HG03469 (cell line): Measurements from ENCODE around the gene ADAM17.
A peak's percentile ranks its signal among the peaks of the same experiment; 100 is the strongest.
"Not testable (repeated sequence)": the region's sequence is repeated elsewhere in the genome, so short reads cannot be mapped to it uniquely, and the experiment has no call there.

Source experiments
- ATAC-seq: cut with Tn5 transposase; IDR thresholded peaks from one replicate; pipeline ENCODE4 v1.9.1; 2021; ENCODE audit warnings: mild to moderate bottlenecking, moderate library complexity, moderate number of reproducible peaks; ENCODE audit not compliant: unreplicated experiment

ADAM17 gene

DNA sequence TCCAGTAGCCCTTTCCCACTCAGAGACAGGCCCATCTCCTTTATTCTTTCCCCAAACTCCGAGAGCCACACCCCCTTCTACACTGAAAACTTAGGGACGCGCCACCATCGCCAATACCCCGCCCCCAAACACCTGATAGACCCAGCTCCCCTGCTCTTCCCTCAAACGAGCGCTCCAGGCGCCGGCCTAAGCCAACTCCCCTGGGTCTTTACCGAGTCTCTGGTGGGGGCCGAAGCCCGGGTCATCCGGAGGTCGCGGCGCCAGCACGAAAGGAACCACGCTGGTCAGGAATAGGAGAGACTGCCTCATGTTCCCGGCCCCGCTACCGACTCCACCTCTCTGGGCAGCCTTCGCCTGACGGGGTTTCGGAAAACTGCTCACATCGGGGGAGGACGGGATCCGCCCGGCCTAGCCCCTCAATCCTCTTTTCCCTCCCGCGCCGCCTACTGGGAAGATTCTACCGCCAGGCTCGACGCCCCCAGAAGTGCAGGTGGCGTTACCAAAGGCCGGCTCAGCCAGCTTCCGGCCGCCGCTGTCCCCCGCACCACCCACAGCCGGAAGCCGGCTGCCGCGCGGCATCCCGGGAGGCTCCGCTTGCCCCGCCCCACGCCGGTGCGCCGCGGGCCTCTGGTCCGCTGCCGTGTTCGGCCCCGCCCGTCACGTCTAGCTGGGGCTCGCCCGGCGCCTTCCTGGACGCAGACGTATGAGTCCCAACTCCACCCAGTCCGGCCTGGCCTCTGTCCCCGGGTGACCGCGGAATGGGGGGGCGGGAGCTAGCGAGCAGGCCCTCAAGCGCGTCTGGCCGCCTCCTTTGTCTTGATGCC, at the start of gene ADAM17:
TSS of gene ADAM17 (minus strand) at position 534 of the 824 bp plus-strand sequence. CDS start at position 309, 225 bp downstream.
- peak; percentile 78 for ATAC-seq

DNA sequence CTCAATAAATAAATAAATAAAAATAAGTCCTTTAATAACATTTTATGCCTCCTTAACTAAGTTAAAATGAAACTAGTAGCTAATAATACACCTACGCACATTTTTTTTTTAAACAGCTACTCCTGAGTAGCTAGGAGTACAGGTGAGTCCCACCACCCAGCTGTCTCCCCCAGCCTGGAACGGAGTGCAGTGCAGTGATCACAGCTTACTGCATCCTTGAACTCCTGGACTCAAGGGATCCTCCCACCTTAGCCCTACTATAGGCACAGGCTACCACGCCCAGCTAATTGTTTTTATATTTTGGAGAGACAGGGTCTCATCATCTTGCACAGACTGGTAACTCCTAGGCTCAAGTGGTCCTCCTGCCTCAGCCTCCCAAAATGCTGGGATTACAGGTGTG, 46.8 kb upstream of the ADAM17 start:
- ATAC-seq = no peak

DNA sequence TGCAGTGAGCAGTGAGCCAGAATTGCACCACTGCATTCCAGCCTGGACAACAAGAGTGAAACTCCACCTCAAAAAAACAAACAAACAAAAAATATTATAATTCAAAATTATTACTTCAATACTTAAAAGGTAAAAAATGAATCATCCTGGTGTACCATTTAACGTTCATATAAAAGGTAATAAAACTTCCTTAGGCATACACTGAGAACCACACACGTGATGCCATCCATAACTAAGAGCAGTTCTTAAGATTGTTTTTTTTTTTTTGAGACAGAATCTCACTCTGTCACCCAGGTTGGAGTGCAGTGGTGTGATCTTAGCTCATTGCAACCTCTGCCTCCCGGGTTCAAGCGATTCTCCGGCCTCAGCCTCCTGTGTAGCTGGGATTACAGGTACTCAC, 45.8 kb upstream of the ADAM17 start:
- no peak for ATAC-seq

DNA sequence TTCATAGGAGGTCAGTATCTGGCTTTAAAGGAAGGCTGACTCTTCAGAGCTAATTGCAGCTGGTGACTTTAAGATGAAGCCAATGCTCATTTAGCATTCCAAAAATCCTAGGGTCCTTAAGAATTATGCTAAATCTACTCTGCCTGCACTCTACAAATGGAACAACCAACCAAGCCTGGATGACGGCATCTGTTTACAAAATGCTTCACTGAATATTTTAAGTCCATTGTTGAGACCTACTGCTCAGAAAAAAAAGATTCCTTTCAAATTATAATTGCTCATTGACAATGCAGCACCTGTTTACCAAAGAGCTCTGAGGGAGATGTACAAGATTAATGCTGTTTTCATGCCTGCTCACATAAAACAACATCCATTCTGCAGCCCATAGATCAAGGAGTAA, 43.8 kb upstream of the ADAM17 start:
- no peak for ATAC-seq

DNA sequence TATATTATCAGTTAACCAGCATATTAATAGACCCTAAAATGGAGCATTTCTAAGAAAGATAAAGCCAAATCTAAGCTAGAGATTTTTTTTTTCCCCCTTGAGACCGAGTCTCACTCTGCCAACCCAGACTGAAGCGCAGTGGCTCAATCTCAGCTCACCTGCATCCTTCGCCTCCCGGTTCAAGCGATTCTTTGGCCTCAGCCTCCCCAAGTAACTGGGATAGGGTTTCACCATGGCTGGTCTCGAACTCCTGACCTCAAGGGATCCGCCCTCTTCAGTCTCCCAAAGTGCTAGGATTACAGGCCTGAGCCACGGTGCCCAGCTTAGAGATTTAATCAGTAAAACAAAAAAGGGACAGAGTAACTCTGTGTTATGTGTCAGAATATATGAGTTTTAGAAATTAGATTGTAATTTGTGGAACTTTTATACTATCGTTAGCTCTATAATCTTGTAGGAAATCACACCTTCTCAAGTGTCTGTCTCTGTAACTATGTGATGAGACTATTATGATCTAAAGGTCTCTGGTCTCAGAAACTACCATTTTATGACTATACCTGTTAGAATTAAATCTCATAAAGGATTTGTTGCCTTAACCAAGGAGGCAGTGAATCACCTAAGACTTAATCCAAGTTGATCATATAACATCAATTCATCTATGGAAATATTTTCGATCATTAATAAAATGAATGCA, 41.1 kb upstream of the ADAM17 start:
- ATAC-seq = no peak

DNA sequence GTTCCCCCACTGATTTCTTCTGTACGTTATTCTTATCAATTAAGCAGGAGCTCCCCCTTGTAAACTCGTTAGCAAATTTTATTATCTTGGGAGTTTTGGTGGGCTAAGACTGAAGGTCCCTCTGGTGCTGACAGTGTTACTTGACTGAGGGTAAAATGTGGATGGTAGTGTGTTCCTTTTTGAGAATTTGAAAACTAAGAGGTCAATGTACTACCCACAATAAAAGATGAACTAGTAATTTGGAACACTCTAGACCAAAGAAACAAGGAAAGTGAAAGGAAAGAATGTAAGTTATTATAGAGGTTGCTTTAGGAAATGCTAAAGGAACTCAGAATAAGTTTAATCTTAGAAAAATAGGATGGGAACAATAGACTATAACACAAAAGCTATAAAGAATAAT, 40.1 kb upstream of the ADAM17 start:
- no peak for ATAC-seq

DNA sequence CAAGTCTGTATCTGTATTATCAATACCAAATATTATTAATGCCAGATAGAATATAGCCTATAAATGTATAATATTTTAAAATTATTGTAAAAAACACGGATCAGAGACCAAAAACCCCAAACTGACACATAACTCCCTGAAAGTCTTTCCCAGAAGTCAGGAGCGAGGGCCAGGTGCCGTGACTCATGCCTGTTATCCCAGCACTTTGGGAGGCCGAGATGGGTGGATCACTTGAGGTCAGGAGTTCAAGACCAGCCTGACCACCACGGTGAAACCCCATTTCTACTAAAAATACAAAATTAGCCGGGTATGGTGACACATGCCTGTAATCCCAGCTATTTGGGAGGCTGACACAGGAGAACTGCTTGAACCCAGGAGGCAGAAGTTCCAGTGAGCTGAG, 39.6 kb upstream of the ADAM17 start:
- not testable (repeated sequence) for ATAC-seq

DNA sequence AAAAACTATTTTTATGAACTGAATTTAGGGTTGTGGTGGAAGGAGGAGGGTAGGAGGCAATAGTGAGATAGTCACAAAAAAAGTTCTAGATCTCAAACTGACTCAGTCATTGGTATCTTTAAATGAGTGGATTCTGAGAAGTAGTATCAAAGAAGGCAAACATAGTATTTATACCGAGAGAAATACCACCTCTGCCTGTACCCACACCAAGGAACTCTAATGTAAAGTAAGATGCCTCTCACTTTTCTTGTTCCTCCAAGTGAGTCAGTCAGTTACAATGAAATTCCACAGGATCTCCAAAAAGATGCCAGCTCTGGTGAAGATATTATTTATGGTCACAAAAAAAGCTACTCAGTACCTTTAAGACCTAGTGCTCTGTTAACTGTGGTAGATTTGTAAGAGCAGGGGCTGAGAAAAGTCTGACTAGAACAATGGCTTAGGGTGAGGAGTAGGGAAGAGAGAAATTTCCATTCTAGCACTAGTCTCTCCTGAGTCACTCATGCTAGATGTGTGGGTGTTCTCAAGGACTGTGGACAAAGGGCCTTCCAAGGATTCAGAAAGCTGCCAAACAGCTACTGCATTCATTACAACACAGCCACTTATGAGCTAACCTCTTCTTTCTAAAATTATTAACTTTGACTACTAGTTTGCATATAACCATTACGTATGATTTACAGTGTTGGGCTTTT, 38.9 kb upstream of the ADAM17 start:
- no peak for ATAC-seq

DNA sequence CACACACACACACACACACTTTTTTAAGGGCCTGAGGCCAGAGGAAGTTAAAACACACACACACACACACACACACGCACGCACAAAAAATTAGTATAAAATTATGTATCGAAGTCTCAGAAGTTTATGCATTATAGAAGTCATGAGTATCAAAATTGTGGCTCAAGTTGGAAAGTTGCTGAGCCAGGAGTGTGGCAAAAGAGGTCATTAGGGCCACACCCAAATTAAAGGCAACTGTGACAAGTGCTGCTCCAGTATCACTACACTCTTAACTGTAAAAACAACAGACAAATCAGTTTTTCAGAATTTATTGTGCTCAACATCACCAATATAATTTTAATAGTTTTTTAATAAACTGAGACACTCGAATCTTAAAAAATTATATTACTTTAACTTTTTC, 38.3 kb upstream of the ADAM17 start:
- ATAC-seq = no peak

DNA sequence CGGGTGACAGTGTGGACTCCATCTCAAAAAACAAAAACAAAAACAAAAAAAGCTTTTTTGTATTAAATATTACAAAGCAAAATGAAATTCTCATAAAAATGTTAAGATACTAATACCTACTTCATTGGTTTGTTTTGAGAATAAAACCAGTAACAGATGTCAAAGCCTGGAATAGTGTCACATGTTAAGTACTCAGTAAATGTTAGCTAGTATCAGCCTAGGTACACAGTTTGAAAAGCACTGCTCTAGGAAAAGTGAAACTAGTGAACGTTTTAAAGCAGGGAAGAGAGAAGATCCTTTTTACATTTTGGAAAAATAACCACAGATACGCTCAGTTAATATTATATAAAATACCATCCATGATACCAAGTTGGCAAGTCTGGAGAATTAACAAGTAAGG, 37.1 kb upstream of the ADAM17 start:
- ATAC-seq = no peak

DNA sequence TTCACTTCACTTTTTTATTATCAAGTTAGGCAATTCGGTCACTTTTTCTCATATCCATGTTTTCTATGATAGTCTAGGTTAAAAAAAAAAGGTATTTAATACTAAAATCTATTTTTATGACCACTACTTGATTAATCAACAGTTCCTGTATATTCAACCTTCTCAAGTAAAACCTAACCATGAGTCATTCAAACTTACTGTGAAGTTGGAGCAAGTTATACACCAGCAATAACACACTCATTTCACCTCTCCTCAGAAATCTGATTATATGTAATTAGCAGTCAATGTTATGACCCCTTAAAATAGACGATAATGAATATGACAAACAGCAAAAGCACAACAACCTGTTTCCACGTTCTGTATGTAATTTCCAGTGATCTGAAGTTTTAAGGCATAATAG, 35.0 kb upstream of the ADAM17 start:
- no peak for ATAC-seq

DNA sequence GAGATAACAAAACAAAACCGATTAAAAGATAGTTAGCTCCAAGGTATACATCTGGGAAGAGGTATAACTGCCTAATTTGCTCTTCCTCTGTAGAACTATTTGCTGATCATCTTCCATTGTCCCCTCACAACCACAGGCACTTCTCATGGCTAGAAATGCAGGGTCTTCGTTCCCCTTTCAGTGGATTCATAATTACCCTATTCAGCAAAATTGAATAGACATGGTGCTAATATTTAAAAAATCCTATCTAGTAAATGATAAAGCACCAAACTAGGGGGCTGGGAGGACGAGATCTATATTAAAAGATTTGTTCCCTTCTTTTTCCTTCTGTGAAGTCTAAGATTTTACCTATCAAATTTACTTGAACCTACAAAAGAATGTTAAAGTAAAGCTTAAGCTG, 30.8 kb upstream of the ADAM17 start:
- ATAC-seq = no peak

DNA sequence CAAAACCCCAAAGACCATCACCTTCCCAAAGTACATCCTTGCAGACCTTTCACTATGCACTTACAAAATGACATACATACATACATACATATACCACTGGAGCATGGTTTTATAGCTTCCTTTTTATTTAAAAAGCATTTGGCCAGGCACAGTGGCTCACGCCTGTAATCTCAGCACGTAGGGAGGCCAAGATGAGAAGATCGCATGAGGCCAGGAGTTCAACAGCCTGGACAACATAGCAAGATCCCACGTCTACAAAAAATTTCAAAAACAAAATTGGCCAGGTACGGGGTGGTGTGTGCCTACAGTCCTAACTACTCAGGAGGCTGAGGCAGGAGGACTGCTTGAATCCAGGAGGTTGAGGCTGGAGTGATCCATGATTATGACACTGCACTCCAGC, 29.9 kb upstream of the ADAM17 start:
- no peak for ATAC-seq

DNA sequence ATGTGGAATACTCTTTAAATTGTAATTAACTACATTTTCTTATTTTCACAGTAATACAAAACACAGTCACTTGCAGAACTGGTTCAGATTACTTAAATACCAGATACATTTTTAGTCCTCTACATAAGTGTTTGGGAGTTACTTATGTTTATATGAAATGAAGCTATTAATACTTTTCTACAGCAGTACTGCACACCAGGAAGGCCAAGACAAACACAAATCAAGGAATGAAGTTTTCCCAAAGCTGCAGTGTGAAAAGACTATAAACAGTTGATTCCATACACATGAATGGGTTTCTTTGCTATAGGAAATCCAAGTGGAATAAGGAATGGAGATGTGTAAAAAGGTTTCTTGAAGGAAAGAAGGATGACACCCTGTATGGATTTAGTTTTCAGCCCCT, 29.3 kb upstream of the ADAM17 start:
- not testable (repeated sequence) for ATAC-seq

DNA sequence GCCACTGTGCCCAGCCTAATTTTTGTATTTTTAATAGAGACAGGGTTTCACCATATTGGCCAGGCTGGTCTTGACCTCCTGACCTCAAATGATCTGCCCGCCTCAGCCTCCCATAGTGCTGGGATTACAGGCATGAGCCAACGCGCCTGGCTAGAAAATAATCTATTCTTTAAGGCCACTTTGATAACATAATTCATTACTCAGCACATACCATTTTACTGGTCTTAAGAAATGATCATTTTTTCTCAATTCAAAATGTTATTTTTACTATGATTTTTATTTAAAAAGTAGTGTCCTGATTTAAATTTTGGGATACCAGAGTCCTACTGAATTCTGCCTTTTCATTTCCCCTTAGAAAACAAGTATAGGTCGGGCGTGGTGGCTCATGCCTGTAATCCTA, 27.0 kb upstream of the ADAM17 start:
- ATAC-seq = no peak

DNA sequence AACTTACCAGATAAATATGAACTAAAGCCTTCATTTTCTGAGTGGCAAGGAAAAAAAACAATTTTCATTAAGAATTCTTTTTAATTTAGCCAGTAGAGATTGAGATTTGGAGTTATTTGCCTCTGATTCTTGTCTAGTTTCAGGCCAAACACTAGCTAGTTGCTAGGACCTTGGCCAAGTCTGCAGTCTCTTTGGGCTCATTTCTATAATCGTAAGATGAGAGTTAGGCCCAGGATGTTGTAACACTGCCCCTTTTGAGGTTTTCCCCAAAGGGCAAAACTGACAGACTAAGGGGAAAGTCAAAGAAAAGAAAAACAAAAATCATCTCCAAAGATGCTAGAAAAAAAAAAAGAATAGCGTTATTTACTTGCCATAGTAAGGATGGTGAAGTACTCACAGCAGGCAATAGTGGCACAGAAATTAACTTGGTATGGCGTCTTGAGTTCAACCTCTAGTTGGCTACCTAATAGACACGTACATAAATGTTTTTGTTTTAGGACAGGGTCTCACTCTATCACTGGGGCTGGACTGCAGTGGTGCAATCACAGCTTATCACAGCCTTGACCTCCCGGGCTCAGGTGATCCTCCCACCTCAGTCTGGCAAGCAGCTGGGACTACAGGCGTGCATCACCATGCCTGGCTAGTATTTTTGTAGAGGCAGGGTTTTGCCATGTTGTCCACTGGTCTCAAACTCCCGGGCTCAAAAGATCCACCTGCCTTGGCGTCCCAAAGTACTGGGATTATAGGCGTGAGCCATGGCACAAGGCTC, 23.0 kb upstream of the ADAM17 start:
- no peak for ATAC-seq

DNA sequence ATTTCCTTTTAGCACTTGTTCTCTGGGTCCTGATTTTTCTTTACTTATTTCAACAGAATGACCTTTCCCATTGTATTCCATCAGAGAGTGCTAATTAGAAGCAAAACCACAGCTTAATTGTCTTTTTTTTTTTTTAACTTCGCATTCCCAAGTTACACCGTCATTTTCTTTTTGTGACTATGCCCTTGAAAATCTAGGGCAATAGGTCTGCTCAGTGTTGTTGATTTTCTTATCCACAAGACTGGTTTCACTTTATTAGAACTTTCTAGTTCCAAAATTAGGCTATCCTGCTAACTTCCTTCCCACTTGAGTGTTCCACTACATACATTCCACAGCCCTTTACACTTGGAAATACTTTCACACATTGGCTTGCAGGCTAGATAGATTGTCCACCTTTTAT, 18.7 kb upstream of the ADAM17 start:
- ATAC-seq = no peak

DNA sequence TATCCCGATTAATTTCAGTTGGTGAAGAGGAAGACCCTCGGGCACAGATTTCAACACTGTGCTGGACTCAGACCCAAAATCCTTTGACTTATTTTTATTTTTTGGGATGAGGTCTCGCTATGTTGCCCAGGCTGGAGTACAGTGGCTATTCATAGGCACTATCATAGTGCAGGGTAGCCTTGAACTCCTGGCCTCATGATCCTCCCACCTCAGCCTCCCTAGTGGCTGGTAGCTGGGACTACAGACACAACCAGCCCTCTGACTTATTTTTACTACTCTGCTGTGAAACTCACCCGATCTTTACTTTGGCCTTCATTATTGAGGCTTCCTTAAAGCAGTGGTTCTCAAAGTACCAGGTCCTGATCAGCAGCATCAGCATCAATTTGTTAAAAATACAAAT, 18.2 kb upstream of the ADAM17 start:
- no peak for ATAC-seq

DNA sequence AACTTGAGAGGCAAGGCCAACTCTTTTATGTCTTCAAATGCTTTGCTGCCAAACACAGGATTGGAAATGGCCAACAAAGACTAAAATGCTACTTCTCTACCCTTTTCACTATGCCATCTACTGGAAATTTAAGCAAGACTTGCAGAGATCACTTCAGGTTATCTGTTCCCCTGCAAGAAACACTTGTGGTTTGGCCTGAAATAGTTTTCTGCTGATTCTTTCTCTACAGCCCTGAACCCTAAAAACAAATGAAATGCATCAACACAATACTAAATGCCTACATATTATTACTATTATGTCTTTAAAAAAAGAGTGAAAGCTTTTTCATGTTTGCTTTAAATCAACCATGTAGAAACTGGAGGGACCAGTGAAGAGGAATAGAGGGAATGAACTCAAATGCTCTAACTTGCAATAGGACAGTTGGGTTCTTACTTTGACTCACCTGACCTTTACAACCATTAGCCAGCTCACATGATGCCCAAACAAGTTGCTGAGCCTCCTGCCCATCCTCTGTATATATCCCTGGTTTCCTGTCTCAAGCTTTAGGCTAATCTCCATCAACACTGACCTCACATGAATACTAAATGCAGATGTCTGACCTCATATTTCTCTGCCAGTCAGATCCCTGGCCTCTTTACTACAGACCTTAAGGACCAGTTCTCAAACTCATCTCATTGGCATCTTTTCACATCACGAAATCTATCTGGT, 17.5 kb upstream of the ADAM17 start:
- ATAC-seq = no peak
